ENCODE data around the gene LRRTM4.

LRRTM4 gene

GRCh38 chr2:77470096-77470495, 52.1 kb downstream of the LRRTM4 start:
- no peak for DNase-seq (ENCODE audit: low read depth)

GRCh38 chr2:77469106-77469505, 53.1 kb downstream of the LRRTM4 start:
- no peak for DNase-seq (ENCODE audit: low read depth)

- no peak for DNase-seq (ENCODE audit: low read depth)
These were observed 62.3 kb downstream of the LRRTM4 start for GRCh38 chr2:77459840-77460239.

GRCh38 chr2:77458216-77458615, 64.0 kb downstream of the LRRTM4 start:
- no peak for DNase-seq (ENCODE audit: low read depth)

GRCh38 chr2:77457665-77458064, 64.5 kb downstream of the LRRTM4 start:
- DNase-seq (ENCODE audit: low read depth) = no peak

- no peak for DNase-seq (ENCODE audit: low read depth)
These were observed 79.1 kb downstream of the LRRTM4 start for GRCh38 chr2:77443076-77443475.

GRCh38 chr2:77434880-77435279, 87.3 kb downstream of the LRRTM4 start:
- no peak for DNase-seq (ENCODE audit: low read depth)

- DNase-seq (ENCODE audit: low read depth) = no peak
These were observed 93.2 kb downstream of the LRRTM4 start for GRCh38 chr2:77428946-77429345.

GRCh38 chr2:77421971-77422370, 100.2 kb downstream of the LRRTM4 start:
- DNase-seq (ENCODE audit: low read depth) = no peak

- no peak for DNase-seq (ENCODE audit: low read depth)
These were observed 103.6 kb downstream of the LRRTM4 start for GRCh38 chr2:77418537-77418936.

- DNase-seq (ENCODE audit: low read depth) = no peak
These were observed 118.0 kb downstream of the LRRTM4 start for GRCh38 chr2:77404189-77404588.

- no peak for DNase-seq (ENCODE audit: low read depth)
These were observed 123.1 kb downstream of the LRRTM4 start for GRCh38 chr2:77398970-77399600.

- no peak for DNase-seq (ENCODE audit: low read depth)
These were observed 124.4 kb downstream of the LRRTM4 start for GRCh38 chr2:77397763-77398162.

GRCh38 chr2:77395011-77395410, 127.2 kb downstream of the LRRTM4 start:
- no peak for DNase-seq (ENCODE audit: low read depth)

- no peak for DNase-seq (ENCODE audit: low read depth)
These were observed 131.1 kb downstream of the LRRTM4 start for GRCh38 chr2:77391119-77391518.

- no peak for DNase-seq (ENCODE audit: low read depth)
These were observed 134.9 kb downstream of the LRRTM4 start for GRCh38 chr2:77387324-77387723.

GRCh38 chr2:77372636-77373035, 149.5 kb downstream of the LRRTM4 start:
- DNase-seq (ENCODE audit: low read depth) = no peak

- DNase-seq (ENCODE audit: low read depth) = no peak
These were observed 151.7 kb downstream of the LRRTM4 start for GRCh38 chr2:77370511-77370910.

- DNase-seq (ENCODE audit: low read depth) = no peak
These were observed 158.9 kb downstream of the LRRTM4 start for GRCh38 chr2:77363277-77363676.

GRCh38 chr2:77348821-77349220, 173.4 kb downstream of the LRRTM4 start:
- no peak for DNase-seq (ENCODE audit: low read depth)

GRCh38 chr2:77336013-77336412, 186.2 kb downstream of the LRRTM4 start:
- DNase-seq (ENCODE audit: low read depth) = no peak

- DNase-seq (ENCODE audit: low read depth) = no peak
These were observed 193.8 kb downstream of the LRRTM4 start for GRCh38 chr2:77328134-77328931.

- DNase-seq (ENCODE audit: low read depth) = no peak
These were observed 196.8 kb downstream of the LRRTM4 start for GRCh38 chr2:77325395-77325794.

GRCh38 chr2:77322431-77322830, 199.7 kb downstream of the LRRTM4 start:
- no peak for DNase-seq (ENCODE audit: low read depth)
